ENCODE results near the gene PGAM5.

DNA sequence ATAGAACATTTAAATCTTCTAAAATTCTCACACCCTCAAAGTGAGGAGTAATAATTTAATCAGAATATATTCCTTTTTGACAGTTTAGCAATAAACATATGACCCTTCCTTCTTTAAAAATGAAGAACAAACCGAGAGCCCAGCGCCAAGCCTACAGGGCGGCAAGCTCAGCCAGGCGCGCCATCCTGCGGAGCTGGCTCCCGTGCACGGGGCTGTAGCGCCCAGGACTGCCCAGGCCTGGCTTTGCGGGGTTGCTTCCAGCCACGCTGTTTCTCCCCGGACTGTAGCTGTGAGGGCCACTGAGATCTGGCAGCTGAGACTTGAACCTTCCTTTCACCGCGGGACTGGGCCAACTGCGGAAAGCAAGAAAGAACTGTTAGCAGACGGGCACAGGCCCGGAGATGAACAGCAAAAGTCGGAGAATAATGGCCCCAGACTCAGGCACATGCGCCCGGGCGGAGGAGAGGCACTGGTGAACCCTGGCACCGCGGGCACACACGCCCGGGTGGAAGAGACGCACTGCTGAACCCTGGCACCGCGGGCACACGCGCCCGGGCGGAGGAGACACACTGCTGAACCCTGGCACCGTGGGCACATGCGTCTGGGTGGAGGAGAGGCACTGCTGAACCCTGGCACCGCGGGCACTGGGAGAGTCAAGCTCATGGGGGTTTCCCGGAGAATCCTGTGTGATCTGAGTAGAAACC, 16.6 kb downstream of the PGAM5 start:
- TF ChIP-seq, protein P1, sequence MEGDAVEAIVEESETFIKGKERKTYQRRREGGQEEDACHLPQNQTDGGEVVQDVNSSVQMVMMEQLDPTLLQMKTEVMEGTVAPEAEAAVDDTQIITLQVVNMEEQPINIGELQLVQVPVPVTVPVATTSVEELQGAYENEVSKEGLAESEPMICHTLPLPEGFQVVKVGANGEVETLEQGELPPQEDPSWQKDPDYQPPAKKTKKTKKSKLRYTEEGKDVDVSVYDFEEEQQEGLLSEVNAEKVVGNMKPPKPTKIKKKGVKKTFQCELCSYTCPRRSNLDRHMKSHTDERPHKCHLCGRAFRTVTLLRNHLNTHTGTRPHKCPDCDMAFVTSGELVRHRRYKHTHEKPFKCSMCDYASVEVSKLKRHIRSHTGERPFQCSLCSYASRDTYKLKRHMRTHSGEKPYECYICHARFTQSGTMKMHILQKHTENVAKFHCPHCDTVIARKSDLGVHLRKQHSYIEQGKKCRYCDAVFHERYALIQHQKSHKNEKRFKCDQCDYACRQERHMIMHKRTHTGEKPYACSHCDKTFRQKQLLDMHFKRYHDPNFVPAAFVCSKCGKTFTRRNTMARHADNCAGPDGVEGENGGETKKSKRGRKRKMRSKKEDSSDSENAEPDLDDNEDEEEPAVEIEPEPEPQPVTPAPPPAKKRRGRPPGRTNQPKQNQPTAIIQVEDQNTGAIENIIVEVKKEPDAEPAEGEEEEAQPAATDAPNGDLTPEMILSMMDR (conservative IDR thresholded peaks at IDR 0.05; ENCODE audit: low read depth, low read length): no peak
- TF ChIP-seq EZH2 (IDR thresholded peaks at IDR 0.05; ENCODE audit: borderline replicate concordance, low read depth, low read length, poor library complexity, severe bottlenecking): no peak

Measured in A673 (cell line).